ENCODE measurements around the gene EPHB1. TPM values are rescaled to one million over a fixed set of nuclear protein-coding genes. Genes with fewer than 3 reads are reported as not detected.

EPHB1 gene
- total RNA-seq, 1 donor from 2014 or later = 1.6 TPM

- Histone ChIP-seq H3K4me1 (no peaks in the 10 kb centered on the region), H3K27ac (no peak overlapping the region), H3K36me3 (no peaks in the 10 kb centered on the region), H3K27me3 (no peaks in the 10 kb centered on the region), H3K4me3 (no peak overlapping the region), H3K9me3 (no peaks in the 10 kb centered on the region)
- intact Hi-C loops (cut with DNase I) = no loop called here
- no peak for ATAC-seq
- TF ChIP-seq, protein P1, sequence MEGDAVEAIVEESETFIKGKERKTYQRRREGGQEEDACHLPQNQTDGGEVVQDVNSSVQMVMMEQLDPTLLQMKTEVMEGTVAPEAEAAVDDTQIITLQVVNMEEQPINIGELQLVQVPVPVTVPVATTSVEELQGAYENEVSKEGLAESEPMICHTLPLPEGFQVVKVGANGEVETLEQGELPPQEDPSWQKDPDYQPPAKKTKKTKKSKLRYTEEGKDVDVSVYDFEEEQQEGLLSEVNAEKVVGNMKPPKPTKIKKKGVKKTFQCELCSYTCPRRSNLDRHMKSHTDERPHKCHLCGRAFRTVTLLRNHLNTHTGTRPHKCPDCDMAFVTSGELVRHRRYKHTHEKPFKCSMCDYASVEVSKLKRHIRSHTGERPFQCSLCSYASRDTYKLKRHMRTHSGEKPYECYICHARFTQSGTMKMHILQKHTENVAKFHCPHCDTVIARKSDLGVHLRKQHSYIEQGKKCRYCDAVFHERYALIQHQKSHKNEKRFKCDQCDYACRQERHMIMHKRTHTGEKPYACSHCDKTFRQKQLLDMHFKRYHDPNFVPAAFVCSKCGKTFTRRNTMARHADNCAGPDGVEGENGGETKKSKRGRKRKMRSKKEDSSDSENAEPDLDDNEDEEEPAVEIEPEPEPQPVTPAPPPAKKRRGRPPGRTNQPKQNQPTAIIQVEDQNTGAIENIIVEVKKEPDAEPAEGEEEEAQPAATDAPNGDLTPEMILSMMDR (IDR thresholded peaks at IDR 0.05) = no peak
- DNase-seq = no peak
Observed at GRCh38 chr3:135161425-135161824, 366.4 kb downstream of the EPHB1 start.

DNA sequence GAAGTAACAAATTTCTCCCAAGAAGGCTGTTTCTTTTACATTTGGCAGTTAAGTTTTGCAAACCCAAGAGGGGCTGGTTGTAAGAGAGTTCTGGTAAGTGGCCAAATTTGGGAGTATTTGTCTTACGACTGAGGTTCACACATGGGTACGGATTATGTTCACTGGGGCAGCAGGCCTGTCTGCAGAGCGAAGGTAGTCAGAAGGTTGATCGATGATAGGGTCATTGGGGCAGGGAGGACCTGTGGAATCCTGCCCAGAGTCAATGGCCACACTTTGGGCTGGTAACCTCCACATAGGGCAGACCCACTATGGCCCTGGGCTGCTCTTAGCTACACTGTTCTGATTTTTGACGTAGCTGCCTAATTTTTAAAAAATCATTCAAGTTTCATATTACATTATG, 368.6 kb downstream of the EPHB1 start:
- no peaks in the 10 kb centered on the region for H3K9me3 ChIP-seq
- DNase-seq (no peak), ATAC-seq (no peak)
- intact Hi-C loops (cut with DNase I) = no loop called here
- H3K4me1 ChIP-seq = no peaks in the 10 kb centered on the region
- no peaks in the 10 kb centered on the region for H3K36me3 ChIP-seq
- no peak overlapping the region for H3K4me3 ChIP-seq
- H3K27me3 ChIP-seq = no peaks in the 10 kb centered on the region
- TF ChIP-seq, protein P1 (IDR thresholded peaks at IDR 0.05) = no peak
- no peak overlapping the region for H3K27ac ChIP-seq

DNA sequence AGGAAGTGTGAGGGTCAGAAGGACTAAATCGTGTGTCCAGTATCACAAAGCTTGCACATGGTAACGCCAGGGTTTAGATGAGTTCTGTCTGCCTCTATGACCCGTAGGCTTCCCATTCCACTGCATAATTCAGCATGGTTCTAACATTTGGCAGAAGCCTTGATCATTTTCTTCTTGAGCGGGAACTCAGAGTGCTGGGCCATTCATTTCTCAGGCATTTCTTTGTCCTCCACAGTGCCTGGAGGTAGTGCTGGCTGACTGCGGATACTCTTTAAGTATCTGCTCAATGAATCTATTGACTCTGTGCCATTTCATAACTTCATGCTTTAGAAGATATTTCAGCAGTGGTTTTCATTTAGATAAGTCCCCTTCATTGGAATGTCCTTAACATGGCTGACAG, 370.2 kb downstream of the EPHB1 start:
- ATAC-seq (no peak), DNase-seq (no peak)
- Histone ChIP-seq H3K4me1 (no peaks in the 10 kb centered on the region), H3K36me3 (no peaks in the 10 kb centered on the region), H3K27me3 (no peaks in the 10 kb centered on the region), H3K27ac (no peak overlapping the region), H3K9me3 (no peaks in the 10 kb centered on the region), H3K4me3 (no peak overlapping the region)
- TF ChIP-seq, protein P1 (IDR thresholded peaks at IDR 0.05) = no peak
- intact Hi-C loops (cut with DNase I) = no loop called here

GRCh38 chr3:135166266-135166825, 371.3 kb downstream of the EPHB1 start:
- Histone ChIP-seq H3K36me3 (no peaks in the 10 kb centered on the region), H3K9me3 (no peaks in the 10 kb centered on the region), H3K4me3 (no peak overlapping the region), H3K4me1 (no peaks in the 10 kb centered on the region), H3K27ac (no peak overlapping the region), H3K27me3 (no peaks in the 10 kb centered on the region)
- ATAC-seq (no peak), DNase-seq (no peak)
- TF ChIP-seq, protein P1 (IDR thresholded peaks at IDR 0.05) = no peak
- intact Hi-C loops (cut with DNase I) = no loop called here

GRCh38 chr3:135168822-135169221, 373.8 kb downstream of the EPHB1 start:
- no peaks in the 10 kb centered on the region for H3K36me3 ChIP-seq
- TF ChIP-seq, protein P1 (IDR thresholded peaks at IDR 0.05) = no peak
- intact Hi-C loops (cut with DNase I) = no loop called here
- DNase-seq = no peak
- H3K9me3 ChIP-seq = no peaks in the 10 kb centered on the region
- no peaks in the 10 kb centered on the region for H3K27me3 ChIP-seq
- H3K4me3 ChIP-seq = no peak overlapping the region
- no peak for ATAC-seq
- H3K4me1 ChIP-seq = no peaks in the 10 kb centered on the region
- H3K27ac ChIP-seq = no peak overlapping the region

GRCh38 chr3:135169651-135170050, 374.6 kb downstream of the EPHB1 start:
- ATAC-seq = no peak
- TF ChIP-seq, protein P1 (IDR thresholded peaks at IDR 0.05) = no peak

More at GRCh38 chr3:135169651-135170050, 374.6 kb downstream of the EPHB1 start:
- H3K4me3 ChIP-seq = no peak overlapping the region
- H3K4me1 ChIP-seq = no peaks in the 10 kb centered on the region
- intact Hi-C loops (cut with DNase I) = no loop called here
- no peaks in the 10 kb centered on the region for H3K9me3 ChIP-seq
- no peaks in the 10 kb centered on the region for H3K27me3 ChIP-seq
- no peaks in the 10 kb centered on the region for H3K36me3 ChIP-seq
- no peak for DNase-seq
- no peak overlapping the region for H3K27ac ChIP-seq

Data from upper lobe of right lung (tissue), 1 donor.